ENCODE measurements around the gene LZTS2. TPM values are rescaled to one million over a fixed set of nuclear protein-coding genes. Genes with fewer than 3 reads are reported as not detected.

Gene LZTS2
- total and polyA plus RNA-seq, 9 donors: 9.4 to 121 (median 77.4) TPM

GRCh38 chr10:101020427-101021075 is 20.9 kb downstream of the LZTS2 start:
- no peak for TF ChIP-seq POLR2A (IDR thresholded peaks at IDR 0.05)
- TF ChIP-seq CTCF (IDR thresholded peaks at IDR 0.05): no peak
- TF ChIP-seq EP300 (IDR thresholded peaks at IDR 0.05): no peak
- no peak overlapping the region for H3K27ac ChIP-seq
- WGBS, 3 donors: 78 to 87% (median 82%) methylated on average over 10 of the region's 10 CpGs
- no peaks in the 10 kb centered on the region for H3K36me3 ChIP-seq
- DNase-seq: peak in 1 of 5 donors; percentile 5
- intact Hi-C loops (cut with DNase I): no loop called here
- H3K4me1 ChIP-seq (ENCODE audit: insufficient read depth): no peaks in the 10 kb centered on the region
- H3K9me3 ChIP-seq: no peaks in the 10 kb centered on the region
- H3K27me3 ChIP-seq: no peaks in the 10 kb centered on the region
- no peak overlapping the region for H3K4me3 ChIP-seq

- H3K27ac ChIP-seq: no peak overlapping the region
- H3K4me3 ChIP-seq: no peak overlapping the region
- H3K27me3 ChIP-seq: no peaks in the 10 kb centered on the region
- intact Hi-C loops (cut with DNase I): no loop called here
- H3K9me3 ChIP-seq: no peaks in the 10 kb centered on the region
- H3K4me1 ChIP-seq (ENCODE audit: insufficient read depth): no peaks in the 10 kb centered on the region
- no peaks in the 10 kb centered on the region for H3K36me3 ChIP-seq
- WGBS, 3 donors: 77 to 87% (median 86%) methylated on average over 4 of the region's 4 CpGs
- no peak for TF ChIP-seq POLR2A (IDR thresholded peaks at IDR 0.05)
- TF ChIP-seq EP300 (IDR thresholded peaks at IDR 0.05): no peak
- no peak for TF ChIP-seq CTCF (IDR thresholded peaks at IDR 0.05)
- no peak for DNase-seq
These were observed 21.6 kb downstream of the LZTS2 start for GRCh38 chr10:101021239-101021638.

- Histone ChIP-seq H3K4me1 (ENCODE audit: insufficient read depth) (no peaks in the 10 kb centered on the region), H3K36me3 (no peaks in the 10 kb centered on the region), H3K9me3 (no peaks in the 10 kb centered on the region), H3K4me3 (no peak overlapping the region), H3K27me3 (no peaks in the 10 kb centered on the region), H3K27ac (no peak overlapping the region)
- intact Hi-C loops (cut with DNase I): no loop called here
- WGBS, 3 donors: 77 to 86% (median 84%) methylated on average over 11 of the region's 11 CpGs
- TF ChIP-seq POLR2A (IDR thresholded peaks at IDR 0.05): no peak
- no peak for DNase-seq
These were observed 22.2 kb downstream of the LZTS2 start for GRCh38 chr10:101021692-101022251.

- H3K9me3 ChIP-seq: no peaks in the 10 kb centered on the region
- intact Hi-C loops (cut with DNase I): no loop called here
- WGBS, 3 donors: 90 to 94% (median 91%) methylated on average over 13 to 15 of the region's 15 CpGs
- H3K4me3 ChIP-seq: no peak overlapping the region
- H3K36me3 ChIP-seq: no peaks in the 10 kb centered on the region
- no peak overlapping the region for H3K27ac ChIP-seq
- no peaks in the 10 kb centered on the region for H3K27me3 ChIP-seq
- no peak for TF ChIP-seq EP300 (IDR thresholded peaks at IDR 0.05)
- no peak for TF ChIP-seq CTCF (IDR thresholded peaks at IDR 0.05)
- no peak for TF ChIP-seq POLR2A (IDR thresholded peaks at IDR 0.05)
- no peak for DNase-seq
- H3K4me1 ChIP-seq (ENCODE audit: insufficient read depth): no peaks in the 10 kb centered on the region
These were observed 23.5 kb downstream of the LZTS2 start for GRCh38 chr10:101022967-101023705.
